GM12891 (cell line): Measurements from ENCODE around the gene LRRC38.

ENCODE experiments used
- POLR2A ChIP-seq: IDR thresholded peaks from 2 replicates; pipeline ENCODE4 v1.6.1; 2011; ENCODE audit warnings: low read depth, low read length, control low read depth
- POU2F2 ChIP-seq: IDR thresholded peaks from 2 replicates; pipeline ENCODE4 v1.6.1; 2011; ENCODE audit warnings: low read depth, mild to moderate bottlenecking, control low read depth, low read length, moderate library complexity

- TF ChIP-seq POLR2A, result no peak
- TF ChIP-seq POU2F2, result no peak
Observed at GRCh38 chr1:13538832-13539231, 25.0 kb upstream of the LRRC38 start.
